Measurements from ENCODE around the gene TTC21A. TPM values are rescaled to one million over a fixed set of nuclear protein-coding genes. Genes with fewer than 3 reads are reported as not detected.

The TTC21A gene
- total RNA-seq, 4 donors from 2014 or later, result 2.8 to 16.3 (median 6.1) TPM

DNA sequence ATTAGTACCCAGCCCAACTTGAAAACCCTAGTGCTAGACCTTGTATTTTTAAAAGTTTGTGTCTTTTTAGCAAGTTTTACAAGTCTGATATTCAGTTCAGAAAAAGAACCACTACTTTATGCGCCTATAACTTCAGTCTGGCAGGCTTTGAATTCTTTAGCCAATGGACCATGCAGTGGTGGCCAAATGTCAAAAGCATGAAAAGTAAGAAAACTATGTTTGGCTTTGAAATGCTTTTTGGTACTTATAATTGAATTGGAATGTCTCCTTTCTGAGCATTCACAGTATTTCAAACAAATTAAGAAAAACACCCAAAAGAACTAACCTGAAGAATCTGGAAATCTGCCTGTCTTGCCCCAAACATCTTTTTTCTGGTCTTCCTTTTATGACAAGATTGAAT, 42.8 kb upstream of the TTC21A start:
- no peak overlapping the region for H3K4me3 ChIP-seq
- H3K9me3 ChIP-seq, result no peaks in the 10 kb centered on the region
- no peak for TF ChIP-seq CTCF (IDR thresholded peaks at IDR 0.05)
- intact Hi-C loops (cut with DNase I; ENCODE audit: low total_unique reads), result no loop called here
- no peak for DNase-seq
- no peaks in the 10 kb centered on the region for H3K27me3 ChIP-seq
- no peaks in the 10 kb centered on the region for H3K36me3 ChIP-seq
- H3K4me1 ChIP-seq, result no peaks in the 10 kb centered on the region
- H3K27ac ChIP-seq, result no peak overlapping the region

- no peak overlapping the region for H3K4me3 ChIP-seq
- no peaks in the 10 kb centered on the region for H3K4me1 ChIP-seq
- intact Hi-C loops (cut with DNase I; ENCODE audit: low total_unique reads), result no loop called here
- no peaks in the 10 kb centered on the region for H3K36me3 ChIP-seq
- H3K27ac ChIP-seq, result no peak overlapping the region
- H3K27me3 ChIP-seq, result no peaks in the 10 kb centered on the region
- H3K9me3 ChIP-seq, result no peaks in the 10 kb centered on the region
- no peak for TF ChIP-seq POLR2A (IDR thresholded peaks at IDR 0.05)
- peak in 1 of 4 experiments; percentile 17 for TF ChIP-seq CTCF (IDR thresholded peaks at IDR 0.05)
- DNase-seq, result no peak
Measured at GRCh38 chr3:39065197-39065596, 42.3 kb upstream of the TTC21A start.

DNA sequence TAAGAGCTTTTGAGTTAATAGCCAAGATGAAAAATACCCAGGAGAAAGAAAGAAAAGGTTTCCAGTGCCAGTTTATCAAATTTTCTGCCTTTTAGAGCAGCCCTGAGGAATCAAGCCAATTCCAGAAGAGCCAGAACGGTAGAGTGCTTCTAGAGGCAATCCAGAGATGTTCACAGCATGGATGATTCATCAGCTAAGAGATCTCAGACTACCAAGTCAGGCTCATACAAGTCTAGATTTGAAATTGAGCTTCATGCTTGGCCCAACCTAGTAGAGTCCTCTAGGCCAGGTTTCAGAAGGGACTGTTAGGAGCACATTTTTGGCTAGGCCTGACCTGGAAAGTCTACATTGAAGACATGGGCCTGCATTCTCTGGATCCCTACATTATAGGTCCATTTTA, 40.2 kb upstream of the TTC21A start:
- H3K4me3 ChIP-seq, result no peak overlapping the region
- H3K27ac ChIP-seq, result no peak overlapping the region
- H3K36me3 ChIP-seq, result no peaks in the 10 kb centered on the region
- H3K27me3 ChIP-seq, result no peaks in the 10 kb centered on the region
- H3K9me3 ChIP-seq, result no peaks in the 10 kb centered on the region
- H3K4me1 ChIP-seq, result no peaks in the 10 kb centered on the region
- no peak for TF ChIP-seq POLR2A (IDR thresholded peaks at IDR 0.05)
- no peak for TF ChIP-seq CTCF (IDR thresholded peaks at IDR 0.05)
- intact Hi-C loops (cut with DNase I; ENCODE audit: low total_unique reads), result no loop called here
- DNase-seq, result no peak

DNA sequence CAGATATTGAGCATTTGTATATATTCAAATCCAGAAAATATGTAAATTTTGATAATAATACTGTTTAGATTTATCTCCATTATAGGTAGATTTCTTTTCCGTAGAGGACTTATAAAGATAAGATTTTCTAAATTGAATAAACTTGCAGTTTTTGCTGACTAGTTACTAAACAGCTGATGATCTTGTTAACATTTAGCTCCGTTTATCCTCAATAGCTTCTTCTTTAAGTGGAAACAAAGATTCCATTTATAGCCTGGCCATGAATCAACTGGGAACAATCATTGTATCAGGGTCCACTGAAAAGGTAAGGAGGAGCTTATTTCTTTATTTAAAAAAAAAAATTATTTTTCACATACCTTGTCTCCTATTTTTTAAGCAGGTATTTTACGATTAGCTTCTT, 38.9 kb upstream of the TTC21A start:
- Histone ChIP-seq H3K9me3 (no peaks in the 10 kb centered on the region), H3K4me3 (no peak overlapping the region), H3K27me3 (no peaks in the 10 kb centered on the region), H3K4me1 (no peaks in the 10 kb centered on the region), H3K27ac (no peak overlapping the region), H3K36me3 (no peaks in the 10 kb centered on the region)
- no peak for DNase-seq
- intact Hi-C loops (cut with DNase I; ENCODE audit: low total_unique reads), result no loop called here
- TF ChIP-seq CTCF (IDR thresholded peaks at IDR 0.05) (no peak), POLR2A (IDR thresholded peaks at IDR 0.05) (no peak)

GRCh38 chr3:39075910-39076309, 31.6 kb upstream of the TTC21A start:
- Histone ChIP-seq H3K27ac (no peak overlapping the region), H3K36me3 (no peaks in the 10 kb centered on the region), H3K9me3 (no peaks in the 10 kb centered on the region), H3K4me3 (no peak overlapping the region), H3K27me3 (no peaks in the 10 kb centered on the region), H3K4me1 (no peaks in the 10 kb centered on the region)
- TF ChIP-seq POLR2A (IDR thresholded peaks at IDR 0.05), result no peak
- TF ChIP-seq CTCF (IDR thresholded peaks at IDR 0.05), result no peak
- no peak for DNase-seq
- intact Hi-C loops (cut with DNase I; ENCODE audit: low total_unique reads), result no loop called here
